ENCODE data around the gene DNAJC5G. TPM values are rescaled to one million over a fixed set of nuclear protein-coding genes. Genes with fewer than 3 reads are reported as not detected.
"Not testable (repeated sequence)": the region's sequence is repeated elsewhere in the genome, so short reads cannot be mapped to it uniquely, and the experiment has no call there.

DNAJC5G gene
- total RNA-seq, 1 donor from 2014 or later, result not detected

DNA sequence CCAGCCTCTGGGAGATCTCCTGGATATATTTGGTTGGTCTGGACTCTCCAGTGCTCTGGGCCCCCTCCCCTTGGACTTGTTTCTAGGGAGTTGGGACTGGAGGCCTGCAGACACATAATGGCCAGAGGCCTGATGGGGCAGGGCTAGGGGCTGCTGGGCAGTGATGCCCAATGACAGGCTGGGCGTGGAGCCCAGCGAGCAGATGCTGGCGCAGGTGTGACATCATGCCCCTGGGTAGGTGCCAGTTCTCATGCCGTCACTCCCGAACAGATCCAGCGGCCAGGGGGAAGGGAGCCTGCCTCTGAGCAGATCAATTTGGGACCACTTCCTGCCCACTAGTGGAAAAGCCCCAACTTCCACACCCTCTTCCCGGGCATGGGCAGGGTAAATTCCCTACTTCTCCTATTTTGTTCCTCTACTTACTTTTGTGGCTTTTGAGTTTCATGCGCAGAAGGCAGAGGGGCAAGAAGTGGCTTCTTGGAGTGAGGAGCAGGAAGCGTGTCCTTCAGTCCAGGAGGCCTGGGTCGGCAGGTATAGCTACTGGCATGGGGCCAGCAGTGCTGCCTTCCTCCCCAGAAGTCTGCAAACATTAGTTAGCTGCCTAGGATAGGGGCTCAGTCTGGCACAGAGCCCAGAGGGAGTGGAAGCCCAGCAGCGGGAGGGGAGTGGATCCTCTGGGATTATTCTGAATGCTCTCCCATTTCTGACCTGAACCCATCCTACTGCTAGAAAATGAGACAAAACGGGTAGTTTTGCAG lies 41.6 kb downstream of the DNAJC5G start:
- H3K9me3 Mint-ChIP-seq, result no peaks in the 10 kb centered on the region
- no peaks in the 10 kb centered on the region for H3K27me3 ChIP-seq
- no peak overlapping the region for H3K4me3 ChIP-seq
- H3K36me3 Mint-ChIP-seq, result no peaks in the 10 kb centered on the region
- no peak overlapping the region for H3K27ac ChIP-seq
- no peaks in the 10 kb centered on the region for H3K27me3 Mint-ChIP-seq (ENCODE audit: insufficient read depth, low read depth)
- H3K4me3 Mint-ChIP-seq, result no peak overlapping the region
- peaks cover 2% of the 10 kb centered on the region for H4K20me1 ChIP-seq (ENCODE audit: low read depth)
- H3K27ac Mint-ChIP-seq, result no peak overlapping the region
- no peaks in the 10 kb centered on the region for H3K36me3 ChIP-seq
- peaks cover 6% of the 10 kb centered on the region for H3K4me1 Mint-ChIP-seq
- TF ChIP-seq CTCF (IDR thresholded peaks at IDR 0.05) (no peak), EZH2phosphoT487 (IDR thresholded peaks at IDR 0.05) (no peak), EZH2 (IDR thresholded peaks at IDR 0.05) (no peak)
- H3K4me2 ChIP-seq, result no peak overlapping the region
- DNase-seq (ENCODE audit: low spot score), result no peak
- H3K4me1 ChIP-seq, result no peaks in the 10 kb centered on the region
- H3K9ac ChIP-seq, result no peak overlapping the region
- no peaks in the 10 kb centered on the region for H3K9me3 ChIP-seq (ENCODE audit: low read depth)
- H3K79me2 ChIP-seq (ENCODE audit: low read depth), result peaks cover 4% of the 10 kb centered on the region
- no peaks in the 10 kb centered on the region for H3F3A ChIP-seq (ENCODE audit: low read depth)
- no peak overlapping the region for H2AFZ ChIP-seq (replicated peaks)

DNA sequence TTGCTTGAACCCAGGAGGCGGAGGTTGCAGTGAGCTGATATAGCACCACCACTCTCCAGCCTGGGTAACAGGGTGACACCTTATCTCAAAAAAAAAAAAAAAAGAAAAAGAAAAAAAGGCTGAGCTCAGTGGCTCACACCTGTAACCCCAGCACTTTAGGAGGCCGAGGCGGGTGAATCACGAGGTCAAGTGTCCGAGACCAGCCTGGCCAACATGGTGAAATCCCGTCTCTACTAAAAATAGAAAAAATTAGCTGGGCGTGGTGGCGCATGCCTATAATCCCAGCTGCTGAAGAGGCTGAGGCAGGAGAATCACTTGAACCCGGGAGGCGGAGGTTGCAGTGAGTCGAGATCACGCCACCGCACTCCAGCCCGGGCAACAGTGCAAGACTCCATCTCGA lies 44.6 kb downstream of the DNAJC5G start:
- not testable (repeated sequence) for H3K27me3 ChIP-seq; H3K4me3 ChIP-seq; H3K9ac ChIP-seq; H4K20me1 ChIP-seq (ENCODE audit: low read depth); H3K4me1 ChIP-seq; H3K27ac Mint-ChIP-seq; H3K4me2 ChIP-seq; H3K27me3 Mint-ChIP-seq (ENCODE audit: insufficient read depth, low read depth); H3K36me3 ChIP-seq; H3K27ac ChIP-seq; DNase-seq (ENCODE audit: low spot score); H3K4me1 Mint-ChIP-seq; H3K4me3 Mint-ChIP-seq; H3K9me3 ChIP-seq (ENCODE audit: low read depth); H2AFZ ChIP-seq (replicated peaks); H3K36me3 Mint-ChIP-seq; H3K9me3 Mint-ChIP-seq
- Histone ChIP-seq H3F3A (ENCODE audit: low read depth) (peaks cover 11% of the 10 kb centered on the region), H3K79me2 (ENCODE audit: low read depth) (peaks cover 11% of the 10 kb centered on the region)

GRCh38 chr2:27320958-27321543 lies 45.8 kb downstream of the DNAJC5G start:
- DNase-seq (ENCODE audit: low spot score), result peak; percentile 19
- H3K4me1 Mint-ChIP-seq, result peaks cover 9% of the 10 kb centered on the region
- no peak overlapping the region for H2AFZ ChIP-seq (replicated peaks)
- no peak overlapping the region for H3K4me3 ChIP-seq
- peak overlapping the region; percentile 95 for H3K4me3 Mint-ChIP-seq
- H3K4me1 ChIP-seq, result no peaks in the 10 kb centered on the region
- H3K9me3 ChIP-seq (ENCODE audit: low read depth), result no peaks in the 10 kb centered on the region
- H3K36me3 Mint-ChIP-seq, result peaks cover 4% of the 10 kb centered on the region
- H3K36me3 ChIP-seq, result no peaks in the 10 kb centered on the region
- no peak overlapping the region for H3K4me2 ChIP-seq
- H3K27me3 Mint-ChIP-seq (ENCODE audit: insufficient read depth, low read depth), result peaks cover 4% of the 10 kb centered on the region
- no peak for TF ChIP-seq EZH2phosphoT487 (IDR thresholded peaks at IDR 0.05)
- peak; percentile 26 for TF ChIP-seq CTCF (IDR thresholded peaks at IDR 0.05)
- no peak for TF ChIP-seq EZH2 (IDR thresholded peaks at IDR 0.05)
- H3F3A ChIP-seq (ENCODE audit: low read depth), result peaks cover 23% of the 10 kb centered on the region
- no peak overlapping the region for H3K9ac ChIP-seq
- H3K79me2 ChIP-seq (ENCODE audit: low read depth), result peaks cover 11% of the 10 kb centered on the region
- no peaks in the 10 kb centered on the region for H3K9me3 Mint-ChIP-seq
- no peak overlapping the region for H3K27ac Mint-ChIP-seq
- no peak overlapping the region for H3K27ac ChIP-seq
- H4K20me1 ChIP-seq (ENCODE audit: low read depth), result no peaks in the 10 kb centered on the region
- no peaks in the 10 kb centered on the region for H3K27me3 ChIP-seq

- no peak for DNase-seq (ENCODE audit: low spot score)
- H3K4me3 Mint-ChIP-seq, result peak overlapping the region; percentile 95
- no peak for TF ChIP-seq EZH2phosphoT487 (IDR thresholded peaks at IDR 0.05)
- no peak for TF ChIP-seq CTCF (IDR thresholded peaks at IDR 0.05)
- no peak for TF ChIP-seq EZH2 (IDR thresholded peaks at IDR 0.05)
- Histone ChIP-seq H3K4me3 (peak overlapping the region; percentile 80), H3K27me3 (no peaks in the 10 kb centered on the region), H3K4me1 (no peaks in the 10 kb centered on the region), H4K20me1 (ENCODE audit: low read depth) (no peaks in the 10 kb centered on the region), H3F3A (ENCODE audit: low read depth) (peaks cover 26% of the 10 kb centered on the region), H3K36me3 (no peaks in the 10 kb centered on the region), H2AFZ (replicated peaks) (peak overlapping the region; percentile 27), H3K9ac (peak overlapping the region; percentile 97), H3K9me3 (ENCODE audit: low read depth) (no peaks in the 10 kb centered on the region), H3K79me2 (ENCODE audit: low read depth) (peaks cover 11% of the 10 kb centered on the region), H3K27ac (no peak overlapping the region), H3K4me2 (peak overlapping the region; percentile 93)
- peaks cover 9% of the 10 kb centered on the region for H3K4me1 Mint-ChIP-seq
- H3K27me3 Mint-ChIP-seq (ENCODE audit: insufficient read depth, low read depth), result peaks cover 6% of the 10 kb centered on the region
- no peak overlapping the region for H3K27ac Mint-ChIP-seq
- H3K9me3 Mint-ChIP-seq, result no peaks in the 10 kb centered on the region
- peaks cover 11% of the 10 kb centered on the region for H3K36me3 Mint-ChIP-seq
These were observed 47.1 kb downstream of the DNAJC5G start for GRCh38 chr2:27322301-27322765.

Data from neural progenitor cell (in vitro differentiated cells).